GM23338 (cell line): ENCODE results near the gene HERC2. TPM values are rescaled to one million over a fixed set of nuclear protein-coding genes. Genes with fewer than 3 reads are reported as not detected.

ENCODE experiments used
- ATAC-seq: fragments of 200-7000 bp; cut with Tn5 transposase; 3 replicates; pipeline ENCODE4 v1.9.1; 2020
- DNase-seq: peaks from one replicate; pipeline ENCODE4 v3.0.0-alpha.2; 2015; ENCODE audit warnings: low spot score
- H2AFZ ChIP-seq: fragments of 200-600 bp; sonication (generic); 2 replicates; pipeline ENCODE4 v1.8.0; 2016; ENCODE audit warnings: antibody characterized with exemption, mild to moderate bottlenecking, moderate library complexity
- H3F3A ChIP-seq: fragments of 200-600 bp; sonication (generic); replicated peaks from 2 replicates; pipeline ENCODE4 v1.8.0; 2017; ENCODE audit warnings: antibody characterized with exemption, mixed run types, low read depth
- H3K27ac ChIP-seq: fragments of 200-600 bp; sonication (generic); 2 replicates; pipeline ENCODE4 v1.6.1; 2016; ENCODE audit warnings: low read depth
- H3K27me3 ChIP-seq: fragments of 200-600 bp; sonication (generic); 2 replicates; pipeline ENCODE4 v1.8.0; 2016; ENCODE audit warnings: mild to moderate bottlenecking, mixed run types, moderate library complexity; ENCODE audit not compliant: insufficient read depth
- H3K36me3 ChIP-seq: fragments of 200-600 bp; sonication (generic); 2 replicates; pipeline ENCODE4 v1.8.0; 2016; ENCODE audit warnings: mild to moderate bottlenecking; ENCODE audit not compliant: insufficient read depth
- H3K4me1 ChIP-seq: fragments of 200-600 bp; sonication (generic); 2 replicates; pipeline ENCODE4 v1.8.0; 2016; ENCODE audit warnings: mild to moderate bottlenecking, moderate library complexity; ENCODE audit not compliant: insufficient read depth
- H3K4me2 ChIP-seq: fragments of 200-600 bp; sonication (generic); 2 replicates; pipeline ENCODE4 v1.7.1; 2017; ENCODE audit warnings: mixed run types
- H3K4me3 ChIP-seq: fragments of 200-600 bp; sonication (generic); 2 replicates; pipeline ENCODE4 v1.6.1; 2016; ENCODE audit warnings: mixed run types
- H3K79me2 ChIP-seq: fragments of 200-600 bp; sonication (generic); replicated peaks from 2 replicates; pipeline ENCODE4 v1.8.0; 2017; ENCODE audit warnings: mild to moderate bottlenecking; ENCODE audit not compliant: insufficient read depth
- H3K9me2 ChIP-seq: fragments of 200-600 bp; sonication (generic); 2 replicates; pipeline ENCODE4 v1.8.0; 2017; ENCODE audit not compliant: insufficient read depth
- H4K20me1 ChIP-seq: fragments of 200-600 bp; sonication (generic); replicated peaks from 2 replicates; pipeline ENCODE4 v1.8.0; 2017; ENCODE audit warnings: mild to moderate bottlenecking; ENCODE audit not compliant: insufficient read depth
- H3K27ac Mint-ChIP-seq: 2 replicates; pipeline ENCODE4 v1.8.0; 2020; ENCODE audit warnings: inconsistent platforms, mild to moderate bottlenecking, moderate library complexity, mixed read lengths
- H3K27me3 Mint-ChIP-seq: 3 replicates; pipeline ENCODE4 v1.8.0; 2022; ENCODE audit warnings: low read depth, mild to moderate bottlenecking, moderate library complexity, mixed read lengths, inconsistent platforms; ENCODE audit not compliant: insufficient read depth, poor library complexity
- H3K36me3 Mint-ChIP-seq: 3 replicates; pipeline ENCODE4 v1.8.0; 2021; ENCODE audit warnings: low read depth, mild to moderate bottlenecking, inconsistent platforms, moderate library complexity, mixed read lengths
- H3K4me1 Mint-ChIP-seq: 3 replicates; pipeline ENCODE4 v1.8.0; 2020; ENCODE audit warnings: mild to moderate bottlenecking, inconsistent platforms, mixed read lengths
- H3K4me3 Mint-ChIP-seq: 3 replicates; pipeline ENCODE4 v1.8.0; 2021; ENCODE audit warnings: moderate library complexity, mild to moderate bottlenecking, inconsistent platforms, mixed read lengths
- H3K9me3 Mint-ChIP-seq: 3 replicates; pipeline ENCODE4 v1.8.0; 2020; ENCODE audit warnings: moderate library complexity, mild to moderate bottlenecking, inconsistent platforms, mixed read lengths
- CREB1 ChIP-seq: fragments of 250-450 bp; sonication (Bioruptor Pico); IDR thresholded peaks from 2 replicates; pipeline ENCODE4 v1.5.0; 2020; ENCODE audit warnings: low read depth, mild to moderate bottlenecking, moderate library complexity
- EZH2phosphoT487 ChIP-seq: fragments of 200-600 bp; sonication (generic); IDR thresholded peaks from one replicate; pipeline ENCODE4 v1.8.1; 2018; ENCODE audit warnings: antibody characterized with exemption; ENCODE audit not compliant: unreplicated experiment
- JUNB ChIP-seq: IDR thresholded peaks from one replicate; pipeline ENCODE4 v1.6.1; 2016; ENCODE audit warnings: antibody characterized with exemption; ENCODE audit not compliant: unreplicated experiment
- NANOG ChIP-seq: IDR thresholded peaks from 2 replicates; pipeline ENCODE4 v1.6.1; 2016; ENCODE audit warnings: antibody characterized with exemption, borderline replicate concordance
- REST ChIP-seq: IDR thresholded peaks from one replicate; pipeline ENCODE4 v1.6.1; 2018; ENCODE audit warnings: antibody characterized with exemption; ENCODE audit not compliant: unreplicated experiment
- STAT1 ChIP-seq: IDR thresholded peaks from one replicate; pipeline ENCODE4 v1.6.1; 2016; ENCODE audit warnings: antibody characterized with exemption; ENCODE audit not compliant: unreplicated experiment
- ZNF114 ChIP-seq: fragments of 250-450 bp; sonication (Bioruptor Pico); IDR thresholded peaks from 2 replicates; pipeline ENCODE4 v1.5.0; 2020; ENCODE audit warnings: mild to moderate bottlenecking, moderate library complexity
- ZNF331 ChIP-seq: fragments of 250-450 bp; sonication (Bioruptor Pico); IDR thresholded peaks from 2 replicates; pipeline ENCODE4 v1.5.0; 2020; ENCODE audit warnings: low read depth, mild to moderate bottlenecking, moderate library complexity
- polyA plus RNA-seq: library from polyadenylated mRNA; unstranded; fragments of >200 nt; fragmentation: Nextera tagmentation; extraction: Ambion mirVana; gene quantifications from 2 replicates; pipeline ENCODE4 v1.2.1, GENCODE V29; 2016
- total RNA-seq: library from RNA; depleted of rRNA; stranded (reverse); fragments of >200 nt; shearing (Covaris generic); gene quantifications from 2 replicates; pipeline ENCODE4 v1.2.3, GENCODE V29; 2014
- TF ChIP-seq, protein P1 (sequence below): IDR thresholded peaks from 2 replicates; pipeline ENCODE4 v1.6.1; 2016; ENCODE audit warnings: antibody characterized with exemption
- TF ChIP-seq, protein P2 (sequence below), 2 experiments: fragments of 200-600 bp in 1 of 2; sonication (generic) in 1 of 2; conservative IDR thresholded peaks; 2 replicates each; pipeline versions ENCODE4 v1.5.1 to v1.6.1; 2016 to 2017; ENCODE audit warnings: antibody characterized with exemption in 2 of 2, low read depth in 2 of 2, mild to moderate bottlenecking in 2 of 2, moderate library complexity in 1 of 2

HERC2 gene
- total and polyA plus RNA-seq, 2 experiments from 2014 or later = 71.3 to 80.7 TPM

DNA sequence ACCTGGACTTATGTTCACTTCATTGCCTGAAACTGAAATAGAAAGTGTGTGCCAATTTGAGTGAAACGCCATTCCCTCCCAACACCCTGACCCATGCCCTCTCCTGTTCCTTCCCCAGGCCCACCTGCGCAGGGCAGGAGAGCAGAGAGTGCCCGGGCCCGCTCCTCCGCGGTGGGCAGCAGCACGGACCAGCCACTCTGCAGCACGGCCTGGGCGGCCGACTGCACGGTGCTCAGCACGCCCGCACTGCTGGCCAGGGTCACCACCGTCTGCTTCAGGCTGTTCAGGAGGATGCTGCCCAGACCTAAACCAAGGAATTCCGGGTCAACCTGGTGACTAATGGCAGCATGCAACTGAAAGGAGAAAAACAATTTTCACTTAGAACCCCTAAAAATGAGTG lies 66.0 kb downstream of the HERC2 start:
- Histone ChIP-seq H3K9me2 (no peaks in the 10 kb centered on the region), H3K27ac (no peak overlapping the region), H3K4me1 (no peaks in the 10 kb centered on the region), H4K20me1 (peaks cover 12% of the 10 kb centered on the region; the same call in 1 of the 2 replicates), H3K4me2 (no peak overlapping the region), H3K27me3 (no peaks in the 10 kb centered on the region), H3K4me3 (no peak overlapping the region), H3K36me3 (peaks cover 22% of the 10 kb centered on the region), H3F3A (no peaks in the 10 kb centered on the region), H3K79me2 (peaks cover 41% of the 10 kb centered on the region), H2AFZ (no peak overlapping the region)
- peaks cover 75% of the 10 kb centered on the region for H3K36me3 Mint-ChIP-seq
- TF ChIP-seq ZNF114 (CRISPR knock-in tag) (no peak), ZNF331 (no peak)
- no peaks in the 10 kb centered on the region for H3K9me3 Mint-ChIP-seq
- peaks cover 4% of the 10 kb centered on the region; the same call in 2 of the 3 replicates for H3K4me1 Mint-ChIP-seq
- DNase-seq (no peak), ATAC-seq (no peak)
- H3K27ac Mint-ChIP-seq = no peak overlapping the region
- H3K27me3 Mint-ChIP-seq = peaks cover 1% of the 10 kb centered on the region
- H3K4me3 Mint-ChIP-seq = no peak overlapping the region

DNA sequence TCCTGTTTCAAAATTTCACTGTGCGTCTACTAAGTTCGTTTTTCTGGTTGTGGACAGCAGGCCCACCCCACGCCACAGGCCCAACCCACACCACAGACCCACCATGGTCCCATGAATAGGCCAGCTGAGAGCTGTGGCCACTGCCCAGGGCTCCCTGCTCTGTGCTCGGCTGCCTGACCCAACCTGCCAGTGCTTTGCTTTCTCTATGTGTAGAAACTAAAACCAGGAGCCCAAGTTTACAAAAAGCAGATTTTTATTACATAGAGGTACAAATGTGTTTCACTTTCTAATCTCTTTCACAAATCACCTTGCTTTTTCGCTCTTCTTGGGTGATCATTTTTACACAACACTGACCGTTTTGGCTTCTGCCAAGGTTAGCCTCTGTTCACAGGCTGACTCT lies 69.1 kb downstream of the HERC2 start:
- Mint-ChIP-seq H3K36me3 (peaks cover 90% of the 10 kb centered on the region), H3K4me1 (no peaks in the 10 kb centered on the region), H3K9me3 (no peaks in the 10 kb centered on the region), H3K27me3 (peaks cover 1% of the 10 kb centered on the region), H3K4me3 (no peak overlapping the region), H3K27ac (no peak overlapping the region)
- Histone ChIP-seq H3K9me2 (no peaks in the 10 kb centered on the region), H4K20me1 (no peaks in the 10 kb centered on the region; the same call in 1 of the 2 replicates), H2AFZ (no peak overlapping the region), H3K27me3 (no peaks in the 10 kb centered on the region), H3K79me2 (peaks cover 13% of the 10 kb centered on the region), H3K27ac (no peak overlapping the region), H3K4me1 (no peaks in the 10 kb centered on the region), H3K4me2 (no peak overlapping the region), H3K4me3 (no peak overlapping the region), H3K36me3 (peaks cover 29% of the 10 kb centered on the region), H3F3A (no peaks in the 10 kb centered on the region)
- no peak for ATAC-seq
- no peak for DNase-seq
- TF ChIP-seq NANOG = no peak
- TF ChIP-seq CREB1 = no peak
- TF ChIP-seq JUNB = no peak
- no peak for TF ChIP-seq ZNF114 (CRISPR knock-in tag)
- TF ChIP-seq, protein P1, sequence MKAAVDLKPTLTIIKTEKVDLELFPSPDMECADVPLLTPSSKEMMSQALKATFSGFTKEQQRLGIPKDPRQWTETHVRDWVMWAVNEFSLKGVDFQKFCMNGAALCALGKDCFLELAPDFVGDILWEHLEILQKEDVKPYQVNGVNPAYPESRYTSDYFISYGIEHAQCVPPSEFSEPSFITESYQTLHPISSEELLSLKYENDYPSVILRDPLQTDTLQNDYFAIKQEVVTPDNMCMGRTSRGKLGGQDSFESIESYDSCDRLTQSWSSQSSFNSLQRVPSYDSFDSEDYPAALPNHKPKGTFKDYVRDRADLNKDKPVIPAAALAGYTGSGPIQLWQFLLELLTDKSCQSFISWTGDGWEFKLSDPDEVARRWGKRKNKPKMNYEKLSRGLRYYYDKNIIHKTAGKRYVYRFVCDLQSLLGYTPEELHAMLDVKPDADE = no peak
- TF ChIP-seq EZH2phosphoT487 = no peak
- TF ChIP-seq STAT1 = no peak
- no peak for TF ChIP-seq ZNF331
- TF ChIP-seq REST = no peak
- TF ChIP-seq, protein P2, sequence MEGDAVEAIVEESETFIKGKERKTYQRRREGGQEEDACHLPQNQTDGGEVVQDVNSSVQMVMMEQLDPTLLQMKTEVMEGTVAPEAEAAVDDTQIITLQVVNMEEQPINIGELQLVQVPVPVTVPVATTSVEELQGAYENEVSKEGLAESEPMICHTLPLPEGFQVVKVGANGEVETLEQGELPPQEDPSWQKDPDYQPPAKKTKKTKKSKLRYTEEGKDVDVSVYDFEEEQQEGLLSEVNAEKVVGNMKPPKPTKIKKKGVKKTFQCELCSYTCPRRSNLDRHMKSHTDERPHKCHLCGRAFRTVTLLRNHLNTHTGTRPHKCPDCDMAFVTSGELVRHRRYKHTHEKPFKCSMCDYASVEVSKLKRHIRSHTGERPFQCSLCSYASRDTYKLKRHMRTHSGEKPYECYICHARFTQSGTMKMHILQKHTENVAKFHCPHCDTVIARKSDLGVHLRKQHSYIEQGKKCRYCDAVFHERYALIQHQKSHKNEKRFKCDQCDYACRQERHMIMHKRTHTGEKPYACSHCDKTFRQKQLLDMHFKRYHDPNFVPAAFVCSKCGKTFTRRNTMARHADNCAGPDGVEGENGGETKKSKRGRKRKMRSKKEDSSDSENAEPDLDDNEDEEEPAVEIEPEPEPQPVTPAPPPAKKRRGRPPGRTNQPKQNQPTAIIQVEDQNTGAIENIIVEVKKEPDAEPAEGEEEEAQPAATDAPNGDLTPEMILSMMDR (conservative IDR thresholded peaks at IDR 0.05; ENCODE audit: low read depth in 2 of 2) = no peak
